RWPE1 (cell line): ENCODE results near the gene ROMO1.
"Not testable (repeated sequence)": the region's sequence is repeated elsewhere in the genome, so short reads cannot be mapped to it uniquely, and the experiment has no call there.

ENCODE experiments used
- CTCF ChIA-PET: fragments of 350-600 bp; sonication (Branson Sonifier 250); formaldehyde crosslinking; extraction: SDS; loops from one replicate; lab custom pipeline; 2021; lab: Yijun Ruan, JAX
- POLR2A ChIA-PET: fragments of 400-600 bp; formaldehyde crosslinking; extraction: SDS; loops from one replicate; lab custom pipeline; 2020; ENCODE audit warnings: antibody characterized with exemption; ENCODE audit not compliant: low non-redundant PET; lab: Yijun Ruan, JAX
- DNase-seq: peaks from one replicate; pipeline ENCODE4 v3.0.0; 2012; ENCODE audit warnings: low spot score
- H3K27ac ChIP-seq: fragments of 450-650 bp; 2 replicates; pipeline ENCODE4 v1.5.1; 2017
- TF ChIP-seq, protein P1 (sequence below): fragments of 450-650 bp; conservative IDR thresholded peaks from 2 replicates; pipeline ENCODE4 v1.5.1; 2017; ENCODE audit warnings: low read depth, mild to moderate bottlenecking

The ROMO1 gene

DNA sequence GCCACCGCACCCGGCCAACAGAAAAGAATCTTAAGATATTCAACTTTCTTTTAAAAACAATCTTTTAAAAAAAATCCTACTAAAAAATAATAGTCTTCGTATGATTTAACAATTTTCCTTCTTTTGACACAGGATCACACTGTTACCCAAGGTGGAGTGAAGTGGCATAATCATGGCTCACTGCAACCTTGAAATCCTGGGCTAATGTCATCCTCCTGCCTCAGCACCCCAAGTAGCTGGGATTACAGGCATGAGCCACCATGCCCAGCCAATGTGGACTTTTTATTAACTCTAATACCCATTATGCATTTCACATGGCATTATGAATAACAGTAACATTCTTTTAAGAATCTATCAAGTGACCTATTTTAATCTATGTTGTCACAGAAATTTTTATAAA lies 22.0 kb downstream of the ROMO1 start:
- no peak overlapping the region for H3K27ac ChIP-seq
- DNase-seq, result no peak
- TF ChIP-seq, protein P1, sequence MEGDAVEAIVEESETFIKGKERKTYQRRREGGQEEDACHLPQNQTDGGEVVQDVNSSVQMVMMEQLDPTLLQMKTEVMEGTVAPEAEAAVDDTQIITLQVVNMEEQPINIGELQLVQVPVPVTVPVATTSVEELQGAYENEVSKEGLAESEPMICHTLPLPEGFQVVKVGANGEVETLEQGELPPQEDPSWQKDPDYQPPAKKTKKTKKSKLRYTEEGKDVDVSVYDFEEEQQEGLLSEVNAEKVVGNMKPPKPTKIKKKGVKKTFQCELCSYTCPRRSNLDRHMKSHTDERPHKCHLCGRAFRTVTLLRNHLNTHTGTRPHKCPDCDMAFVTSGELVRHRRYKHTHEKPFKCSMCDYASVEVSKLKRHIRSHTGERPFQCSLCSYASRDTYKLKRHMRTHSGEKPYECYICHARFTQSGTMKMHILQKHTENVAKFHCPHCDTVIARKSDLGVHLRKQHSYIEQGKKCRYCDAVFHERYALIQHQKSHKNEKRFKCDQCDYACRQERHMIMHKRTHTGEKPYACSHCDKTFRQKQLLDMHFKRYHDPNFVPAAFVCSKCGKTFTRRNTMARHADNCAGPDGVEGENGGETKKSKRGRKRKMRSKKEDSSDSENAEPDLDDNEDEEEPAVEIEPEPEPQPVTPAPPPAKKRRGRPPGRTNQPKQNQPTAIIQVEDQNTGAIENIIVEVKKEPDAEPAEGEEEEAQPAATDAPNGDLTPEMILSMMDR, result no peak
- CTCF ChIA-PET, result interaction anchor here (1.6 kb wide), 1 partner anchor 18 kb away, joined by 7 read pairs; no protein-coding TSS in a partner anchor
- POLR2A ChIA-PET, result no interaction called here

DNA sequence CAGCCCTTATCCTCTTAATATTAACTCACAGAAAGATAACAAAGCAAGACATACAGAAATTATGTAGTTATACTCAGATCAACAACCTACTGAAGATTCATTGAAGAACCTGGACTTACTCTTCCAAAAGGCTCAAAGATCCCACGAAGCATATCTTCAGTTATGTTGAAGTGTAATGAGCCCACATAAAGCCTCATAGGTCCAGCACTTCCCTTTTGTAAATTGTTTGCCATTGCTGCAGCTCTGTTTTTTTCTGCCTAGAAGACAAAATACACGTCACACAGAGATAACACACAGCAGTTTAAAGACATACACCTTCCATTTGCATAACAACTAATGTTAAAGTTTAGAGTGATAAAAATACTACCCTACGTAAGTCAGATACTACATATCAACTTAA lies 22.4 kb downstream of the ROMO1 start:
- H3K27ac ChIP-seq, result no peak overlapping the region
- POLR2A ChIA-PET, result no interaction called here
- CTCF ChIA-PET, result no interaction called here

DNA sequence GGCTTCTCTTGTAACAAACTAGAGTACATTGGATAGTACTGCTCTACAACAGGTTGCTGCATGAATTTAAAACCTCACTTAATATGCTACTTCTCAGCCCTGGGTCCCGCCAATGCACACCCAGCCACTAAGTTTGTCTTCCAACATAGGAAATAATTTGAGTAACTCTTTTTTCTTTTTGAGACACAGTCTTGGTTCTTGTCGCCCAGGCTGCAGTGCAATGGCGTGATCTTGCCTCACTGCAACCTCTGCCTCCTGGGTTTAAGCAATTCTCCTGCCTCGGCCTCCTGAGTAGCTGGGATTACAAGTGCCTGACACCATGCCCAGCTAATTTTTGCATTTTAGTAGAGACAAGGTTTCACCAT lies 24.1 kb downstream of the ROMO1 start:
- POLR2A ChIA-PET, result interaction anchor here (0.6 kb wide), 1 partner anchor 11 kb away, joined by 3 read pairs; no protein-coding TSS in a partner anchor
- CTCF ChIA-PET, DNase-seq: not testable (repeated sequence)
- H3K27ac ChIP-seq, result peak overlapping the region; percentile 4; the same call in 1 of the 2 replicates

More for the DNA sequence above, 22.4 kb downstream of the ROMO1 start:
- TF ChIP-seq, protein P1, result no peak
- DNase-seq, result no peak

DNA sequence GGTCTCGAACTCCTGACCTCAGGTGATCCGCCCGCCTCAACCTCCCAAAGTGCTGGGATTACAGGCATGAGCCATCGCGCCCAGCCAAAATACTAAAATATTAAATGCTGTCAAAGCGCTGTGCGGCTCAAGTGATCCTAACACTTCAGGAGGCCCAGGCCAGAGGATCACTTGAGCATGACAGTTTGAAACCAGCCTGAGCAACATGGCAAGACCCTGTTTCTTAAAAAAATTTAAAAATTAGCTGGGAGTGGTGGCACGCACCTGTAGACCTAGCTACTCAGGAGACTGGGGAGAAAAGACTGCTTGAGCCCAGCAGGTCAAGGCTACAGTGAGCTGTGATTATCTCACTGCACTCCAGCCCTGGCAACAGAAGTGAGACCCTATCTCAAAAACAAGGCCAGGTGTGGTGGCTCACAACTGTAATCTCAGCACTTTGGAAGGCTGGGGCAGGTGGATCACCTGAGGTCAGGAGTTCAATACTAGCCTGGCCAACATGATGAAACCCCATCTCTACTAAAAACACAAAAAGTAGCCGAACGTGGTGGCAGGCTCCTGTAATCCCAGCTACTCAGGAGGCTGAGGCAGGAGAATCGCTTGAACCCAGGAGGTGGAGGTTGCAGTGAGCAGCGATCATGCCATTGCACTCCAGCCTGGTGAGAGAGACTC lies 24.6 kb downstream of the ROMO1 start:
- CTCF ChIA-PET, DNase-seq: not testable (repeated sequence)
- H3K27ac ChIP-seq, result peak overlapping the region; percentile 4; the same call in 1 of the 2 replicates
- POLR2A ChIA-PET, result interaction anchor here (0.6 kb wide), 2 partner anchors 11 to 94 kb away, joined by 3 read pairs; no protein-coding TSS in a partner anchor

DNA sequence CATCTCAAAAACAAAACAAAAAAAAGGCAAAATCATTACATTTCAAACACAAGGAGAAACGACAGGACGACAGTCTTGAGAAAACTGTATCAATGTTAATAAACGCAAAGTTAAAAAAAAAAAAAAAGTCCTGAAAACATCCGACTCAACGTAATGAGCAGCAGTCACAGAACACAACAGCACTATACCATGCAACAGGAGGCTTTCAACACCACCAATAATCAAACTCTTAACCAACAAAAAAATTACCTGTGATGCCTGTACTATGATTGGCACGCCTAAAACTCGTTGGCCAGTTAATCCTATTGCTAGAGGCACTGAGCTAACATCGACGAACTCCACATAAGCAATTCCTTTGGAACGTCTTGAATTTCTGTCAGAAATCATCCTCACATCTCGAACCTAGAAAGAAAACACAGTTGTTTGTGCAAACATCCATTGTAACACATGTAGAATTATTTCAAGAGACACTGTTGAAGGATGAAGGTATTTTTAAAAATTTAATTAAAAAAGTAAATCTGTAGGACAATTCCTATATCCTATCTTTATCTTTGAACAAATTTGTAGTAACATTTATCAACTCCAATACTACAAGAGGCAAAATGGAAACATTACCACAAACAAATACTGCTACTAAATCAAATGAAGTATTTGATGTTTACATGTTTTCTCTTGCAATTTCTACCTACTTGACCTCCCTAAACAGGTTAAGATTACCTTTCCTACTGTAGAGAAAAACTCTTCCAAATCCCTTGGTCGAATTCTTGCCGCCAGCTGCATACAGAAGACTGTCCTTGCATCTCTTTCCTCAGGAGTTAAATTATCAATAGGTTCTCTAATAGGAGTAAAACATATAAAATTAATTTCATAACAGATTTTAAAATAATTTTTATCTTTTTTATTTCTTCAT lies 25.4 kb downstream of the ROMO1 start:
- POLR2A ChIA-PET, result interaction anchor here (0.6 to 0.7 kb wide), 2 partner anchors 18 to 93 kb away, joined by 3 to 10 read pairs; partner anchors contain the start of gene RBM39
- no peak overlapping the region for H3K27ac ChIP-seq
- CTCF ChIA-PET, result interaction anchor here (0.6 kb wide), 1 partner anchor 114 kb away, joined by 3 read pairs; no protein-coding TSS in a partner anchor
- no peak for DNase-seq
- TF ChIP-seq, protein P1, result no peak

DNA sequence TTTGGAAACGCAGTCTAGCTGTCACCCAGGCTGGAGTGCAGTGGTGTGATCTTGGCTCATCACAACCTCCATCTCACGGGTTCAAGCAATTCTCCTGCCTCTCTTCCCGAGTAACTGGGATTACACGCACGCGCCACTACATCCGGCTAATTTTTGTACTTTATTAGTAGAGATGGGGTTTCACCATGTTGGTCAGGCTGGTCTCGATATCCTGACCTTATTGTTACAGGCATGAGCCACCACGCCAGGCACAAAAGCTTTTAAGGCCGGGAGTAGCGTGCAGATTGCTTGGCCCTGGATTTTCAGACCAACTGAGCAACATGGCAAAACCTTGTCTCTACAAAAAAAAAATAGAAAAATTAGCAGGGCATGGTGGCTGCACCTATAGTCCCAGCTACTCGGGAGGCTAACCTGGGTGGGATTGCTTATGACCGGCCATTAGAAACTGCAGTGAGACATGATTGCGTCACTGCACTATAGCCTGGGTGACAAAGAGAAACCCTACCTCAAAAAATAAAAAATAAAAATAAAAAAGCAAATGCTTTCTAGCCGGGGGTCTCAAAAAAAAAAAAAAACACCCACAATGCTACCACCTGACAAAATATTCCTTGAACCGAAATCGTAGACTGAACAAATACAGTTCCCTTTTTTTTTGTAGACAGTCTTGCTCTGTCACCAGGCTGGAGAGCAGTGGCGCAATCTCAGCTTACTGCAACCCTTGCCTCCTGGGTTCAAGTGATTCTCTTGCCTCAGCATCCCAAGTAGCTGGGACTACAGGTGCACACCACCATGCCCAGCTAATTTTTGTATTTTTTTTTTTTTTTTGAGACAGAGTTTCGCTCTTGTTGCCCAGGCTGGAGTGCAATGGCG lies 27.9 kb downstream of the ROMO1 start:
- TF ChIP-seq, protein P1, result no peak
- DNase-seq, result no peak
- POLR2A ChIA-PET, result no interaction called here
- CTCF ChIA-PET, result interaction anchor here (0.9 to 1.1 kb wide), 2 partner anchors 12 to 157 kb away, joined by 4 read pairs; no protein-coding TSS in a partner anchor
- H3K27ac ChIP-seq, result 0 out of 2 replicates have a peak overlapping the region, but pooled peaks have one; percentile 7
